Vagina (tissue), 2 donors: ENCODE results near the gene C1QTNF4.

ENCODE experiments used
- CTCF ChIP-seq, 3 experiments: fragments of 450-650 bp in 2 of 3; fragments of 200-600 bp in 1 of 3; sonication (generic) in 1 of 3; IDR thresholded peaks; one replicate each; pipeline ENCODE4 v1.5.1; 2017 to 2019; ENCODE audit warnings: antibody characterized with exemption in 3 of 3, mild to moderate bottlenecking in 2 of 3, moderate library complexity in 2 of 3
- POLR2A ChIP-seq, 2 donors: fragments of 450-650 bp; IDR thresholded peaks; one replicate each; pipeline ENCODE4 v1.6.1; 2017; ENCODE audit warnings: antibody characterized with exemption in 2 of 2, mild to moderate bottlenecking in 2 of 2, moderate library complexity in 2 of 2

GRCh38 chr11:47593492-47593933, 698 bp downstream of the C1QTNF4 start:
- TF ChIP-seq CTCF (IDR thresholded peaks at IDR 0.05): no peak
- TF ChIP-seq POLR2A (IDR thresholded peaks at IDR 0.05): no peak
